Measurements from ENCODE around the gene TMEM219.

TMEM219 gene

GRCh38 chr16:29961479-29962343 lies at the start of gene TMEM219:
TMEM219 (plus strand) TSS chr16:29962079; CDS start chr16:29963144, 1,065 bp downstream.
- TF ChIP-seq CTCF (IDR thresholded peaks at IDR 0.05; ENCODE audit: low read depth, low read length): peak; percentile 17
- peak; percentile 67 for DNase-seq (ENCODE audit: extremely low read depth, low read depth)

GRCh38 chr16:29912087-29912486 lies 49.8 kb upstream of the TMEM219 start:
- TF ChIP-seq CTCF (IDR thresholded peaks at IDR 0.05; ENCODE audit: low read depth, low read length): no peak
- no peak for DNase-seq (ENCODE audit: extremely low read depth, low read depth)

GRCh38 chr16:29913514-29913913 lies 48.4 kb upstream of the TMEM219 start:
- DNase-seq (ENCODE audit: extremely low read depth, low read depth): no peak
- no peak for TF ChIP-seq CTCF (IDR thresholded peaks at IDR 0.05; ENCODE audit: low read depth, low read length)

- no peak for TF ChIP-seq CTCF (IDR thresholded peaks at IDR 0.05; ENCODE audit: low read depth, low read length)
- DNase-seq (ENCODE audit: extremely low read depth, low read depth): no peak
These were observed 46.2 kb upstream of the TMEM219 start for GRCh38 chr16:29915590-29916247.

- TF ChIP-seq CTCF (IDR thresholded peaks at IDR 0.05; ENCODE audit: low read depth, low read length): no peak
- DNase-seq (ENCODE audit: extremely low read depth, low read depth): no peak
These were observed 44.9 kb upstream of the TMEM219 start for GRCh38 chr16:29916979-29917378.

GRCh38 chr16:29920288-29921033 lies 41.4 kb upstream of the TMEM219 start:
- DNase-seq (ENCODE audit: extremely low read depth, low read depth): no peak
- no peak for TF ChIP-seq CTCF (IDR thresholded peaks at IDR 0.05; ENCODE audit: low read depth, low read length)

Data from AG09319 (cell line).